ENCODE data around the gene ZNF618. TPM values are rescaled to one million over a fixed set of nuclear protein-coding genes. Genes with fewer than 3 reads are reported as not detected.

ZNF618 gene
- polyA plus RNA-seq, 1 donor (not counting 4 experiments of a cell fraction or from before 2014, with no cell fraction given), result 2.5 TPM

GRCh38 chr9:113954591-113954990 is 78.5 kb downstream of the ZNF618 start:
- Histone ChIP-seq H3K4me3 (ENCODE audit: control insufficient read depth in 2 of 3, extremely low read depth in 1 of 3, insufficient read depth in 2 of 3, low read depth in 1 of 3, low read length in 3 of 3) (no peak overlapping the region), H3K4me2 (ENCODE audit: control insufficient read depth, extremely low read depth, insufficient read depth, low read depth, low read length) (no peak overlapping the region), H3K27me3 (ENCODE audit: control insufficient read depth, extremely low read depth, insufficient read depth, low read length) (no peaks in the 10 kb centered on the region), H3K9me1 (ENCODE audit: control insufficient read depth, extremely low read depth, insufficient read depth, low read length) (no peaks in the 10 kb centered on the region), H3K9ac (ENCODE audit: control insufficient read depth, extremely low read depth, insufficient read depth, low read length) (no peak overlapping the region), H3K79me2 (ENCODE audit: control insufficient read depth, insufficient read depth, low read length) (no peaks in the 10 kb centered on the region), H4K20me1 (ENCODE audit: control insufficient read depth, extremely low read depth, insufficient read depth, low read length) (no peaks in the 10 kb centered on the region), H3K9me3 (ENCODE audit: control insufficient read depth, low read depth, low read length) (no peaks in the 10 kb centered on the region), H3K36me3 (ENCODE audit: control insufficient read depth in 2 of 2, extremely low read depth in 1 of 2, insufficient read depth in 2 of 2, low read length in 2 of 2) (no peaks in the 10 kb centered on the region), H2AFZ (ENCODE audit: control insufficient read depth, low read length) (no peak overlapping the region), H3K4me1 (ENCODE audit: control insufficient read depth, extremely low read depth, insufficient read depth, low read length) (peaks cover 18% of the 10 kb centered on the region), H3K27ac (ENCODE audit: control insufficient read depth, insufficient read depth, low read length) (no peak overlapping the region)
- TF ChIP-seq EZH2 (IDR thresholded peaks at IDR 0.05; ENCODE audit: low read length) (no peak), CTCF (optimal IDR thresholded peaks at IDR 0.05 in 1 of 3, IDR thresholded peaks at IDR 0.05 in 1 of 3, conservative IDR thresholded peaks at IDR 0.05 in 1 of 3; ENCODE audit: extremely low read depth in 1 of 3, insufficient read depth in 2 of 3, low read length in 3 of 3) (no peak)
- dilution Hi-C loops (cut with MboI; ENCODE audit: extremely low pct_ligation_motif_present, low sequenced_read_pairs), result no loop called here
- no peak for DNase-seq (ENCODE audit: low read depth, low spot score)
- no peak for FAIRE-seq

GRCh38 chr9:113955076-113955752 is 79.1 kb downstream of the ZNF618 start:
- FAIRE-seq, result no peak
- no peak overlapping the region for H3K4me2 ChIP-seq (ENCODE audit: control insufficient read depth, extremely low read depth, insufficient read depth, low read depth, low read length)
- no peaks in the 10 kb centered on the region for H3K9me1 ChIP-seq (ENCODE audit: control insufficient read depth, extremely low read depth, insufficient read depth, low read length)
- no peak overlapping the region for H3K9ac ChIP-seq (ENCODE audit: control insufficient read depth, extremely low read depth, insufficient read depth, low read length)
- H2AFZ ChIP-seq (ENCODE audit: control insufficient read depth, low read length), result no peak overlapping the region
- peaks cover 18% of the 10 kb centered on the region for H3K4me1 ChIP-seq (ENCODE audit: control insufficient read depth, extremely low read depth, insufficient read depth, low read length)
- H3K9me3 ChIP-seq (ENCODE audit: control insufficient read depth, low read depth, low read length), result no peaks in the 10 kb centered on the region
- H3K27me3 ChIP-seq (ENCODE audit: control insufficient read depth, extremely low read depth, insufficient read depth, low read length), result no peaks in the 10 kb centered on the region
- H3K27ac ChIP-seq (ENCODE audit: control insufficient read depth, insufficient read depth, low read length), result no peak overlapping the region
- H3K36me3 ChIP-seq (ENCODE audit: control insufficient read depth in 2 of 2, extremely low read depth in 1 of 2, insufficient read depth in 2 of 2, low read length in 2 of 2), result no peaks in the 10 kb centered on the region
- dilution Hi-C loops (cut with MboI; ENCODE audit: extremely low pct_ligation_motif_present, low sequenced_read_pairs), result no loop called here
- TF ChIP-seq EZH2 (IDR thresholded peaks at IDR 0.05; ENCODE audit: low read length), result no peak
- TF ChIP-seq CTCF (optimal IDR thresholded peaks at IDR 0.05 in 1 of 3, IDR thresholded peaks at IDR 0.05 in 1 of 3, conservative IDR thresholded peaks at IDR 0.05 in 1 of 3; ENCODE audit: extremely low read depth in 1 of 3, insufficient read depth in 2 of 3, low read length in 3 of 3), result no peak
- no peaks in the 10 kb centered on the region for H4K20me1 ChIP-seq (ENCODE audit: control insufficient read depth, extremely low read depth, insufficient read depth, low read length)
- DNase-seq (ENCODE audit: low read depth, low spot score), result no peak
- H3K4me3 ChIP-seq (ENCODE audit: control insufficient read depth in 2 of 3, extremely low read depth in 1 of 3, insufficient read depth in 2 of 3, low read depth in 1 of 3, low read length in 3 of 3), result no peak overlapping the region
- H3K79me2 ChIP-seq (ENCODE audit: control insufficient read depth, insufficient read depth, low read length), result no peaks in the 10 kb centered on the region
